ENCODE measurements around the gene SCLT1. TPM values are rescaled to one million over a fixed set of nuclear protein-coding genes. Genes with fewer than 3 reads are reported as not detected.
"Not testable (repeated sequence)": the region's sequence is repeated elsewhere in the genome, so short reads cannot be mapped to it uniquely, and the experiment has no call there.

SCLT1 gene
- total and polyA plus RNA-seq, 8 donors = 3.4 to 7.3 (median 6.1) TPM

- ATAC-seq (peak; percentile 76 to 97 (median 84)), DNase-seq (peak in 3 of 6 donors; percentile 34 to 38 (median 38)), FAIRE-seq (no peak)
- WGBS, 2 donors = 23 to 31% methylated on average over 2 of the region's 2 CpGs
- H3K9me3 ChIP-seq = no peaks in the 10 kb centered on the region
- no peaks in the 10 kb centered on the region for H3K36me3 ChIP-seq
- H3K27me3 ChIP-seq = no peaks in the 10 kb centered on the region
- intact Hi-C loops (cut with DNase I) = no loop called here
- H3K4me1 ChIP-seq = no peaks in the 10 kb centered on the region
- no peak overlapping the region for H3K4me3 ChIP-seq
- TF ChIP-seq, protein P1, sequence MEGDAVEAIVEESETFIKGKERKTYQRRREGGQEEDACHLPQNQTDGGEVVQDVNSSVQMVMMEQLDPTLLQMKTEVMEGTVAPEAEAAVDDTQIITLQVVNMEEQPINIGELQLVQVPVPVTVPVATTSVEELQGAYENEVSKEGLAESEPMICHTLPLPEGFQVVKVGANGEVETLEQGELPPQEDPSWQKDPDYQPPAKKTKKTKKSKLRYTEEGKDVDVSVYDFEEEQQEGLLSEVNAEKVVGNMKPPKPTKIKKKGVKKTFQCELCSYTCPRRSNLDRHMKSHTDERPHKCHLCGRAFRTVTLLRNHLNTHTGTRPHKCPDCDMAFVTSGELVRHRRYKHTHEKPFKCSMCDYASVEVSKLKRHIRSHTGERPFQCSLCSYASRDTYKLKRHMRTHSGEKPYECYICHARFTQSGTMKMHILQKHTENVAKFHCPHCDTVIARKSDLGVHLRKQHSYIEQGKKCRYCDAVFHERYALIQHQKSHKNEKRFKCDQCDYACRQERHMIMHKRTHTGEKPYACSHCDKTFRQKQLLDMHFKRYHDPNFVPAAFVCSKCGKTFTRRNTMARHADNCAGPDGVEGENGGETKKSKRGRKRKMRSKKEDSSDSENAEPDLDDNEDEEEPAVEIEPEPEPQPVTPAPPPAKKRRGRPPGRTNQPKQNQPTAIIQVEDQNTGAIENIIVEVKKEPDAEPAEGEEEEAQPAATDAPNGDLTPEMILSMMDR (IDR thresholded peaks at IDR 0.05) = no peak
- H3K27ac ChIP-seq = peak overlapping the region in 1 of 4 donors; percentile 16
These were observed 35.8 kb upstream of the SCLT1 start for GRCh38 chr4:129129143-129129542.

DNA sequence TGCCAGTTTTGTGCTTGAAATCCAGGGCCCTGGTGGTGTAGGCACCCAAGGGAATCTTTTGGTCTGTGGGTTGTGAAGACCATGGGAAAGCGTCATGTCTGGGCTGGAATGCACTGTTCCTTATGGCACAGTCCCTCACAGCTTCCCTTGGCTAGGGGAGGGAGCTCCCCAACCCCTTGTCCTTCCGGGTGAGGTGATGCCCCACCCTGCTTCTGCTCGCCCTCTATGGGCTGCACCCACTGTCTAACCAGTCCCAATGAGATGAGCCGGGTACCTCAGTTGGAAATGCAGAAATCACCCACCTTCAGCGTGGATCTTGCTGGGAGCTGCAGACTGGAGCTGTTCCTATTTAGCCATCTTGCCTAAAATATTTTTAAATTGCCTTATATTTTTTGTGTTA, 33.3 kb upstream of the SCLT1 start:
- H3K4me1 ChIP-seq; H3K4me3 ChIP-seq; intact Hi-C loops (cut with DNase I); H3K9me3 ChIP-seq; H3K27me3 ChIP-seq; H3K27ac ChIP-seq; FAIRE-seq; DNase-seq; ATAC-seq; H3K36me3 ChIP-seq: not testable (repeated sequence)
- WGBS, 2 donors = 95 to 97% methylated on average over 5 of the region's 5 CpGs

- WGBS, 2 donors = 97% methylated on average over 5 of the region's 5 CpGs
- no peaks in the 10 kb centered on the region for H3K27me3 ChIP-seq
- FAIRE-seq (no peak), ATAC-seq (no peak), DNase-seq (no peak)
- TF ChIP-seq, protein P1 (IDR thresholded peaks at IDR 0.05) = no peak
- H3K36me3 ChIP-seq = no peaks in the 10 kb centered on the region
- no peak overlapping the region for H3K4me3 ChIP-seq
- no peak overlapping the region for H3K27ac ChIP-seq
- H3K9me3 ChIP-seq = no peaks in the 10 kb centered on the region
- intact Hi-C loops (cut with DNase I) = no loop called here
- peaks cover 3 to 13% (median 4%) of the 10 kb centered on the region in 3 donors for H3K4me1 ChIP-seq
These were observed 24.4 kb upstream of the SCLT1 start for GRCh38 chr4:129117705-129118104.

DNA sequence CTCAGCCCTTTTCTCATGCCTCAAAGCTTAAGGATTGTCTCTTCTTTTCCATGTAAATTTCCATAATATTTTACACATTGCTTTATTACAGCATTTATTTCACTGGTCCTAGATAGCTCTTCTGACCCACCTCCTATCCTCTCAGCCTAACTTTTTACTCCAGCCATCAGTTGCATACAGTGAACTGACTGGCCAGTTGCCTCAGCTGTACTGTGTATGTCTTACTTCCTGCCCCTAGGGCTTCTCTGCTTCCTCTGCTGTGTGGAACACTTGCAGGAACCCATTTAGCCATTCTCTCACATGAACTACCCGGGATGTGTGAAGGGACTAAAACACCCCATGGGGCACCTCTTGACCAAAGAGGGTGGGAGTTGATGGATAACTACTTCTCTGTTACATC, 20.6 kb upstream of the SCLT1 start:
- no peak overlapping the region for H3K4me3 ChIP-seq
- WGBS, 2 donors = 81 to 94% methylated on average over 1 of the region's 1 CpG
- peak overlapping the region; percentile 19 to 66 (median 42) for H3K27ac ChIP-seq
- intact Hi-C loops (cut with DNase I) = no loop called here
- ATAC-seq = peak; percentile 40 to 56 (median 48)
- peaks cover 7 to 13% (median 11%) of the 10 kb centered on the region in 3 donors for H3K4me1 ChIP-seq
- no peaks in the 10 kb centered on the region for H3K9me3 ChIP-seq
- no peaks in the 10 kb centered on the region for H3K27me3 ChIP-seq
- no peak for DNase-seq
- no peak for FAIRE-seq
- no peaks in the 10 kb centered on the region for H3K36me3 ChIP-seq
- TF ChIP-seq, protein P1 (IDR thresholded peaks at IDR 0.05) = no peak

DNA sequence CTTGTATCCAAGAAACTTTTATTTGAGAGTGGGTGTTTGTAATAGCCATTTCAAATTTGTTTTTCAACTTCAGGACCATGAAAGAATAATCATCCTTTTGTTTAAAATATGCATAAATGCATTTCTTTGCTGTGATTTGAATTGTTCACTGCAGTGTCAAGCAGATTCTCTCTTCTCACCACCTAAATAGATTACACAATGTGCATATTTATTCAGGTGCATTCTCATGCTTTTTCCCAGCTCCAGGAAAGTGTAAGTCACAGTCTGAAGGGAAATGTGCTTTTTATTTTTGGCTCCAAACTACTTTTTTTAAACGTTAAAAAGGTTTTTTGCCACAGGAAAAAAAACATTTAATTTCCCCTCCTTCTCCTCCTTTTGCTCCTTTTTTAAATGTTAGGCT, 20.1 kb upstream of the SCLT1 start:
- 11 to 14% methylated on average over 1 of the region's 1 CpG for WGBS, 2 donors
- ATAC-seq (peak; percentile 85 to 93 (median 88)), FAIRE-seq (no peak), DNase-seq (no peak)
- H3K9me3 ChIP-seq = no peaks in the 10 kb centered on the region
- no peak overlapping the region for H3K4me3 ChIP-seq
- peak overlapping the region; percentile 19 to 66 (median 42) for H3K27ac ChIP-seq
- TF ChIP-seq, protein P1 (IDR thresholded peaks at IDR 0.05) = no peak
- peaks cover 7 to 13% (median 11%) of the 10 kb centered on the region in 3 donors for H3K4me1 ChIP-seq
- no peaks in the 10 kb centered on the region for H3K27me3 ChIP-seq
- intact Hi-C loops (cut with DNase I) = no loop called here
- no peaks in the 10 kb centered on the region for H3K36me3 ChIP-seq

All from pancreas (tissue), 10 donors.